ENCODE measurements around the gene NAA20.

The NAA20 gene

DNA sequence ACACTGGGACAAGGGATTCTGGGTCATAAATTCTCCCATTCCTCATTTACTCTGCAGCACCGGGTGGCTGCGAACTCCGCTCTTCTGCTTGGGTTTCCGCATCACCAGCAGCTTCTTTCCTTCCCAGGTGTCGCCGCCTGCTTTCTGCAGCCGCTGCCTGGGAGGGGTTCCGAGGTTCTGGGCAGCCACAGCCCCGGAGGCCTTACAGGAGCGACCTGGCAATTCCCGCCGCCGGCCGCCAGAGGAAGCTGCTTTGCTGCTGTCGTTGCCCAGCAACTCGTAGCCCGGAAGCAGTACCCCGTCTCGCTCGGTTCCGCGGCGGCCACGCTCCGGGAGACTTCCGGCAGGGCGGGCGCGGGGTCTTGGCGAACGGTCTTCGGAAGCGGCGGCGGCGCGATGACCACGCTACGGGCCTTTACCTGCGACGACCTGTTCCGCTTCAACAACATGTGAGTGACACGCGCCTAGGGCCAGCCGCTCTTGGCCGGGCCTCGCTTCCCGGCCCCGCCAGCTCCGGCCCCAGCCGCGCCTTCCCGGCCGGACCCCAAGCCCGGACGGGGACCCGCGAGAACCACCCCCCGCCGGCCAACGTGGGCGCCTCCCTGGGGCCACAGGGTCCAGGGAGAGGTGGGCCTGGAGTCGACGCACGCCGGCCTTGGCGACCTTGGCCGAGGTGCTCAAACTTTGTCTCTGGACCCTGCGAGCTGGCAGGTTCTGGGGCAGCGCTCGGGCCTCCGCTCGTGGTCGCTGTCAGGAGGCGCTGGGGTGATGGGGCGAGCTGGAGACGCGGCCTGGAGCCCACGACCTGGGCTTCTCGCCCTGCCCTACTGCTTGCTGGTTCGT, at the start of gene NAA20:
Gene NAA20, plus strand, starts transcription at position 362 of the 843 bp plus-strand sequence. Its CDS starts 35 bp downstream, at position 397.
- in situ Hi-C loops (cut with MboI; ENCODE audit: low sequenced_read_pairs) = no loop called here

DNA sequence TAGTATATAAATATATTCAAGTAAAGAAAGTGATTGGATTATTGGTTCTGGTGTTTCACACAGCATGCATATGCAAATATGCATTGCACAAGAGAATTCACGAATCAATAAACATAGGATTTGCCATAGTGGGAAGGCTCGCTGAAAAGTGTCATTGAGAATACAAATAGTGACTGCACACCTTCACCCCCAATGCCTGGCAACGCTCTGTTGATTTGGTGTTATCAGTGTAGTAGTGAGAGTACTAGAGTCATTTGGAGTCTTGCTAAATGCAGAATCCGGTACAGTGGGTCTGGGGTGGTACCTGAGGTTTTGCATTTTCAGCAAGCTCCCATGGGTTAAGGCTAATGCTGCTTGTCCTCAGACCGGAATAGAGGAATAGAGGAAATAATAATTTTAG, 49.7 kb upstream of the NAA20 start:
- in situ Hi-C loops (cut with MboI; ENCODE audit: low sequenced_read_pairs) = no loop called here

- in situ Hi-C loops (cut with MboI; ENCODE audit: low sequenced_read_pairs) = no loop called here
Measured at GRCh38 chr20:19968028-19968427, 49.1 kb upstream of the NAA20 start.

GRCh38 chr20:19968466-19969073, 48.6 kb upstream of the NAA20 start:
- in situ Hi-C loops (cut with MboI; ENCODE audit: low sequenced_read_pairs) = no loop called here

GRCh38 chr20:19969106-19969505, 48.1 kb upstream of the NAA20 start:
- in situ Hi-C loops (cut with MboI; ENCODE audit: low sequenced_read_pairs) = no loop called here

- in situ Hi-C loops (cut with MboI; ENCODE audit: low sequenced_read_pairs) = no loop called here
Measured at GRCh38 chr20:19969507-19970255, 47.5 kb upstream of the NAA20 start.

DNA sequence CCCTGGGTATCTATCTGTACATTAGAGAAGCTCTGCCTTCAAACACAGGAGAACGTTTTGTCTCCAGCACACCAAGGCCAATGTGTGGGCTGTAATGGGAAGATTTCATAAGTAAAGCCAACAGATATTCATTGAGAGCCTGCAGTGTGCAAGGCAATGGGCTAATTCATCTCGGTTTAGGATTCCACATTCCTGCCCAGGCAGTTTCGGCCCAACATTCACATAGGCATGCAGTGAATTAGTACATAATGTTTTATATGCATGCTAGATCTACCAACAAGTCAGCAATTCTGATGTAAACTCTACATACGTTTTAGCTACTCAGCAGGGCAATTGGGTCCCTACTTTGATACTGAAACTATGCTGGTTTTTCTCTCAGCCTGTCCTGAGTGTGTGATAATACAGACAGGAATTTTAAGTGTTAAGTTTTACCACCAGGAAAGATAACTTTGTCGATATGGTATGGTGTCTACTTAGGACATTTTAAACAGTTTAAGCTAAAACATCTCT, 46.9 kb upstream of the NAA20 start:
- in situ Hi-C loops (cut with MboI; ENCODE audit: low sequenced_read_pairs) = no loop called here

GRCh38 chr20:19971116-19971515, 46.0 kb upstream of the NAA20 start:
- in situ Hi-C loops (cut with MboI; ENCODE audit: low sequenced_read_pairs) = no loop called here

DNA sequence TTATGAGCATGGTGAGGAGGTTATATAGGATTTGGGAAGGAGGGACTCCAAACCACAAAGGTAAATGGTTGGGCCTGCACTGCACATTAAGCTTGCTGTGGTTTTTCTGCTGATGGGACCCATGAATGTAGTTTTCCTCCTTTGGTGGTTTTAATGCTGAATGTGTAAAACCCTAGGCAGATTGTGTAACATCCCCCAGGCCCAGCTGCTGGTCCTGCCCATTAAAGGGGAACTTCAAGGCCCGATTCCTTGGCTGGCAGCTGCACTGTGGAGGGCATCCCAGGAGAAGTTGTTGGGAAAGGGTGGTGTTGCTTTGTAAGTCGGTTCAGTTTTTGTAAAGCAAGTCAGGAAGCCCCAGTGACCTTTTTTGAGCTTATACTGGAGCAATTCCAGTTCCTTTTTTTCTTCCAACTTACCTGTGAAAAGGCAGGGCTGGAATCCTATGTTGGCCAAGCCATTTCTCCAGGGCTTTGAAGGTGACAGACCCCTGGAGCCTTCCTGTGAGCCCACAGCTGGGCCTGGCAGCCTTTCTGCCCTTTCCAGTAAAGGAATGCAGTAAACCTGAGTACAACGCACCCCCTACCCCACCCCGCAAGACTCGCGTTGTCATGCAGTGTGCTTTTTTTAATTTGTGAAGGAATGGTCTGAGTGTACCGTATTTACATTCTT, 43.1 kb upstream of the NAA20 start:
- in situ Hi-C loops (cut with MboI; ENCODE audit: low sequenced_read_pairs) = no loop called here

- in situ Hi-C loops (cut with MboI; ENCODE audit: low sequenced_read_pairs) = loop anchor here (25.0 kb wide), 1 partner anchor 188 kb away; no protein-coding TSS in a partner anchor
Measured at GRCh38 chr20:19974630-19975435, 42.3 kb upstream of the NAA20 start.

- in situ Hi-C loops (cut with MboI; ENCODE audit: low sequenced_read_pairs) = loop anchor here (25.0 kb wide), 1 partner anchor 188 kb away; no protein-coding TSS in a partner anchor
Measured at GRCh38 chr20:19975436-19975799, 41.7 kb upstream of the NAA20 start.

GRCh38 chr20:19975901-19976300, 41.3 kb upstream of the NAA20 start:
- in situ Hi-C loops (cut with MboI; ENCODE audit: low sequenced_read_pairs) = loop anchor here (25.0 kb wide), 1 partner anchor 189 kb away; no protein-coding TSS in a partner anchor

DNA sequence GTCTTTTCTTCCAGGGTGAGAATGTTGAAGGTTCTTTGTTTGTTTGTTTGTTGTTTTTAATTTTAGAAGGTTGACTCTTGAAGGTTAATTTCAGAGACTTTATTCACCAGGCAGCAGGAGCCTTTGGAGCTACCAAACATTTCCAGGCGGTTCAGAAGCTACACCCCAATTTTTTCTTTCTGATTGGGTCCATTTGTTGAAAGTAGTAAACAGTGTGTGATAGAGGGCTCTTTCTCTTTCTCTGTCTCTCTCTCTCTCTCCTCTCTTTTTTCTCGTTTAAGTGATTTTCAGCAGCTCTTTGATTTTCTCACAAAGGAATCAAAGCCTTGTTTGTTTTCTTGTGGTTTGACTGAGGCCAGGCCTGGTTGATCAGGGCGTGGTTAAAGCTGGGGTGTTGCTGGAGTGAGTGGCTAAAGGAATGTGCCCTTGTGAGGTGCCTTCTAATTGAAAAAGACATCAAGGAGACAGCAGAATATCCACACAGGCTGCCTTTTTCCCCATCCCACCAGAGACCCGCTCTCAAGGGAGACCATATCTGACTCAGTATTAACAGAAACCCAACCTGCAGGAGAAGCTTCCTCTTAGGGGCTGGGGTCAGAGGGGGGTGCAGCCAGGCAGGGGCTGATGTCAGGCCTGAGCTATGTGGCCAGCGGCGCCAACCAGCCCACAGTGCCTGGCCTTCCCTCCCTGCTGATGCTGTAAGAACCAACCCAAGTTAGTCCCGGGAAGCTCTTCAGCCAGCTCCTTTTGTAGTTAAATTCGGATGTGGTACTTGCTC, 40.4 kb upstream of the NAA20 start:
- in situ Hi-C loops (cut with MboI; ENCODE audit: low sequenced_read_pairs) = loop anchor here (25.0 kb wide), 1 partner anchor 189 kb away; no protein-coding TSS in a partner anchor

DNA sequence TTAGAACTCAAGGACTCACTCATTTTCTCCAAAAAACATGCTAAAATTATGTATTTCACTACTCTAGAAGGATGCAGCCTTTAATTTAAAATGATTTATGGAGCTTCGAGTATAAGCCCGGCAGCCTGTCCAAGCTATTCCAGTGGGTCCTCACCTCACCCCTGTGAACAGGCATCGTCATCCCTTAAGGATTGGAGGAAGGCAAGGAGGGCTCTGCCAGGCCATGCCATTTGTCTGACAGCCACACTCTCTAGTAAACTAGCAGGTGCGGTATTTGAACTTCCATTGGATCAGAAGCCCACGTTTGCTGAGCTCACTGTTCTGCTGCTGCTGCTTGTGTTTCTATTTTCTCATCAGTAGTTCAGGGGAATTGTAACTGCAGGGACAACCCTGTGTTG, 39.8 kb upstream of the NAA20 start:
- in situ Hi-C loops (cut with MboI; ENCODE audit: low sequenced_read_pairs) = loop anchor here (25.0 kb wide), 1 partner anchor 190 kb away; no protein-coding TSS in a partner anchor

DNA sequence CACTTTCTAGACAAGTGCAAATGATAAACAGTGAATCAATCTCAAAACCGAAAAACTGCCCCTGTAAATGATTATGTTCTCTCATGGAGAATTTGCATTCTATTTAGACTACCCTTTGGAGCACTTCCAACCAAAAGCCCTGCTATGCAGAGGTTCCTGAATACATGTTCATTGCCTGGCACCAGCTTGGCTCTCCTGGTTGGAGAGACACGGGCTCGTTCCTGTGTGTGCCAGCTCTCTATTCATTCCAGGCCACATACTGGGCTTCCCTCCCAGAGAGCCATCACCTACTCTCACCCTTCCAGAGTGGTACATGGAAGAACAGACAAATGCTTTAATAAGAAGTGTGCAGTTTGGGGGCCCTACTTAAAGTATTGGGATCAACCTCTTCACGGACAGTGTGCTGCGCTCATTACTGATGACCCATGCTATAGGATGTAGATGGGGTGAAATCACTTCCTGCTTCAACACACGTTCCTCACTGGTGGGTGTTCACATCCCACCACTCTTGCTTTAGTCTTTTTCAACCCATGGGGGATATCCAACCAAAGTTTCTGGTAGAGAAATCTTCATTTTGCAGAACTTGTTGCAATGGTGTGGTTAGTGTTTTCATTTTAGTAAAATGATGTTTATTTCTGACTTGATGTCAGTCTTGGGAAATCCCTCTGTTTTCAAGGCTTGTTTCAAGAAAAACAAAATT, 38.5 kb upstream of the NAA20 start:
- in situ Hi-C loops (cut with MboI; ENCODE audit: low sequenced_read_pairs) = loop anchor here (25.0 kb wide), 1 partner anchor 191 kb away; no protein-coding TSS in a partner anchor

DNA sequence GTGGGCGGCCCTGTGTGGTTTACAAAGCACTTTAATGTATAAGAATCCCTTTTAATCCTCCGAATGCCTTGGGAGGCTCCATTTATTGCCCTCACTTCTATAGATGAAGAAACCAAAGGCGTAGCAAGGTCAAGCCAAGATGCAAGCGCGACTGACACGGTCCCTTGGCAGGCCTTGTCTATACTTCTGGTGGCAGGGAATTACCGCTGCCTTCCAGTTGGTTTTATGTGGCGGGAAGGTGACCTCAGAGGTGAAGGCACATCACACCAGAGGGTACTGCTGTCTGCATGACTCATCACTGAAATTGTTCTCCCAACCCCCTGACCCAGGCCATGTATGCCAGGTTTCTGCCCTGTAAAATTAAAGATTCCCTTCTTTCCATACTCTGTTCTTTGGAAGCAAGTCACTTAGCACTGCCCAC, 36.1 kb upstream of the NAA20 start:
- in situ Hi-C loops (cut with MboI; ENCODE audit: low sequenced_read_pairs) = loop anchor here (25.0 kb wide), 1 partner anchor 194 kb away; no protein-coding TSS in a partner anchor

DNA sequence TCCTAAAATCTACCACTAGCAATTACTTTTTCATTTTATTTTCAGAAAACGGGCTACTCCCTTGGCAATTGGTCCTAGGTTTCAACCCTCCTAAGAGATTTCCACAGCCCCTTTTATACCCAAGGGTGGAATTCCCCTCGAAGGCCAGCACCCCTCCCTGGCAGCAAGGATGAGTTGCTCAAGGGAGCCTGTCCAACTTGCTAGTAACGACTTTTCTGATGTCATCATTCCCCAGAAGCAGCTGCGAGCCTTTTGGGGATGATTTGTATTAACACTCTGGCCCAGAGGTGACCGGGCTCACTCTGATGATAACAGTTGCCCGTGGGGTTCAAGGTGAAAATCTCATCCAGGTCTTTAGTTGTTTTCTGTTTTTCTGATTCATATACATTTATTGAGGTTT, 30.7 kb upstream of the NAA20 start:
- in situ Hi-C loops (cut with MboI; ENCODE audit: low sequenced_read_pairs) = loop anchor here (25.0 kb wide), 1 partner anchor 199 kb away; no protein-coding TSS in a partner anchor

GRCh38 chr20:19987046-19987445, 30.1 kb upstream of the NAA20 start:
- in situ Hi-C loops (cut with MboI; ENCODE audit: low sequenced_read_pairs) = loop anchor here (25.0 kb wide), 1 partner anchor 200 kb away; no protein-coding TSS in a partner anchor
